ENCODE data around the gene CADM1. TPM values are rescaled to one million over a fixed set of nuclear protein-coding genes. Genes with fewer than 3 reads are reported as not detected.

The CADM1 gene
- total RNA-seq, 1 donor, result 0.45 TPM

- no peak for DNase-seq (ENCODE audit: low read depth)
- TF ChIP-seq, protein P1, sequence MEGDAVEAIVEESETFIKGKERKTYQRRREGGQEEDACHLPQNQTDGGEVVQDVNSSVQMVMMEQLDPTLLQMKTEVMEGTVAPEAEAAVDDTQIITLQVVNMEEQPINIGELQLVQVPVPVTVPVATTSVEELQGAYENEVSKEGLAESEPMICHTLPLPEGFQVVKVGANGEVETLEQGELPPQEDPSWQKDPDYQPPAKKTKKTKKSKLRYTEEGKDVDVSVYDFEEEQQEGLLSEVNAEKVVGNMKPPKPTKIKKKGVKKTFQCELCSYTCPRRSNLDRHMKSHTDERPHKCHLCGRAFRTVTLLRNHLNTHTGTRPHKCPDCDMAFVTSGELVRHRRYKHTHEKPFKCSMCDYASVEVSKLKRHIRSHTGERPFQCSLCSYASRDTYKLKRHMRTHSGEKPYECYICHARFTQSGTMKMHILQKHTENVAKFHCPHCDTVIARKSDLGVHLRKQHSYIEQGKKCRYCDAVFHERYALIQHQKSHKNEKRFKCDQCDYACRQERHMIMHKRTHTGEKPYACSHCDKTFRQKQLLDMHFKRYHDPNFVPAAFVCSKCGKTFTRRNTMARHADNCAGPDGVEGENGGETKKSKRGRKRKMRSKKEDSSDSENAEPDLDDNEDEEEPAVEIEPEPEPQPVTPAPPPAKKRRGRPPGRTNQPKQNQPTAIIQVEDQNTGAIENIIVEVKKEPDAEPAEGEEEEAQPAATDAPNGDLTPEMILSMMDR (IDR thresholded peaks at IDR 0.05; ENCODE audit: insufficient read depth, low read length), result no peak
- no peak overlapping the region for H3K4me3 ChIP-seq (ENCODE audit: low read depth, low read length)
Measured at GRCh38 chr11:115128226-115128625, 376.0 kb downstream of the CADM1 start.

DNA sequence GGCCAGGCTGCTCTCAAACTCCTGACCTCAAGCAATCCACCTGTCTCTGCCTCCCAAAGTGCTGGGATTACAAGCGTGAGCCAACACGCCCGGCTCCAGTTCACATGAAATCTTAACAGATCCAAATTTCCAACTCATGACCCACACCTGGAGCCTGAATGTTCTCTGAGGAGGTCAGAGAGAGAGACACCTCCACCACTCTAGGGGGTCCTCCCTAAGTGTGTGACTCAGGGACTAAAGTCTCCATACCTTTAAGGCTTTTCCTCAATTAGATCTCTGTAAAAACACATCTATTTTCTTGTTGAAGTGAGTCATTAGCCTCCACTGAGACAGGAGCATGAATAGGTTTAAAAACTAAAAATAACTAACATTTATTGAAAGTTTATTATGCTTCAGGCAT lies 376.4 kb downstream of the CADM1 start:
- no peak overlapping the region for H3K4me3 ChIP-seq (ENCODE audit: low read depth, low read length)
- DNase-seq (ENCODE audit: low read depth), result no peak
- TF ChIP-seq, protein P1 (IDR thresholded peaks at IDR 0.05; ENCODE audit: insufficient read depth, low read length), result no peak

DNA sequence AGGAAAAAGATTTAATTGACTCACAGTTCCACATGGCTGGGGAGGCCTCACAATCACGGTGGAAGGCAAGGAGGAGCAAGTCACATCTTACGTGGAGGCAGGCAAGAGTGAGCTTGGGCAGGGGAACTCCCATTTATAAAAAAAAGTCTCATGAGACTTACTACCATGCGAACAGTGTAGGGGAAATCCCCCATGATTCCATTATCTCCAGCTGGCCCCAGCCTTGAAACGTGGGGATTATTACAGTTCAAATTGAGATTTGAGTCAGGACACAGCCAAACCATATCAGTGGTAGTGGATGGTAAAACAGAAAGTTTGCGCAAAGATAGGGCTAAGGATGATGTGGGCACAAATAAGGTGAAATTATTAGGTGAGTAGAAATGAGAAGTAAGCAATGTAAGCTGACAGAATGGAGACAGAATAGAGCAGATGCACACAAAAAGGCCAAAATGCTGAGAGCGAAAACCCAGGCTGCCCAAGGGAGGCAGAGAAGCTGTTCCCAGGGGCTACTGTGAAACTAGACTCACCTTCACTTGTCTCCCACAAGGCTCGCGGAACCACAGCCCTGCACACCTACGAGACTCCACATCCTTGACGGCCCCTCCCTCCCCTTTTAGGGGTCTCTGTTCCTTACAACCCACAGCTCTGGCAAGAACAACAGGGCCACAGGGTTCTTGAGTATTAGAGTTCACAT lies 377.6 kb downstream of the CADM1 start:
- TF ChIP-seq, protein P1 (IDR thresholded peaks at IDR 0.05; ENCODE audit: insufficient read depth, low read length), result no peak
- no peak overlapping the region for H3K4me3 ChIP-seq (ENCODE audit: low read depth, low read length)
- no peak for DNase-seq (ENCODE audit: low read depth)

- TF ChIP-seq, protein P1 (IDR thresholded peaks at IDR 0.05; ENCODE audit: insufficient read depth, low read length), result no peak
- H3K4me3 ChIP-seq (ENCODE audit: low read depth, low read length), result no peak overlapping the region
- DNase-seq (ENCODE audit: low read depth), result no peak
Measured at GRCh38 chr11:115126092-115126491, 378.1 kb downstream of the CADM1 start.

DNA sequence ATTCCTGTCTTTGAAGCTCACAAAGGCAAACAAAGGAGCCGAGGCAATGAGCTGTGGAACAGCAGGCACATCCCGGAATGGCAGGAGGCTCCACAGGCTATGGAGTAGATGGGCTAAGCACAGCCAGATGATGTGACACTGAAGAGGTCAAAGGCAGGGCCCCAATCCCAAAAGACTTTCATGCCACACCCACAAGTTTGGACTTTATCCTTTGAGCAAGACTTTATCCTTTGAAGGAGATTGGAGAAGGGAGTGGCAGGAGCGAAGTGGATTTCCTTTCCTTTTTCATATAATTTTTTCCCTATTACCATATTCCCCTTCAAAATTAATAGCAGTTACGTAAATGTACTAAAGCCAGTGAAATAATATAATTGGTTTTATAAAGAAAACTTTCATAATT lies 379.4 kb downstream of the CADM1 start:
- H3K4me3 ChIP-seq (ENCODE audit: low read depth, low read length), result no peak overlapping the region
- DNase-seq (ENCODE audit: low read depth), result no peak
- TF ChIP-seq, protein P1 (IDR thresholded peaks at IDR 0.05; ENCODE audit: insufficient read depth, low read length), result no peak

DNA sequence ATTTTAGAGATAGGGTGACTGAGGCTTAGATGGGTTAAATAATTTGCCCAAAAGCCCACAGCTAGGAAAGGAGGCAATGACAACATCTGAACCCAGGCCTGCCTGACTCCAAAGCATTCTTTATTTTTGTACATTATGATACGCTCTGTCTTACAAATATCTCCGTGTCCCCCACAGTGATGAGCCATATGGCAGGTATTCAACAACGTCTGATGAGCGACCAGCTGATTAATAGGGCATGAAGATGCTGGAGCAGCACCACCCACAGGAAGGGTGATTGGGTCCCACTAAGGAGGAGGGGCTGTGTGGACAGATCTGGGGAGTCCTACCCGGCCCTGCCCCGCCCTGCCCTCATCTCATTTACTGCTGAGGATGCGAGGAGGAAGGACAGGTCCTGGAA lies 380.6 kb downstream of the CADM1 start:
- no peak overlapping the region for H3K4me3 ChIP-seq (ENCODE audit: low read depth, low read length)
- DNase-seq (ENCODE audit: low read depth), result no peak
- TF ChIP-seq, protein P1 (IDR thresholded peaks at IDR 0.05; ENCODE audit: insufficient read depth, low read length), result no peak

DNA sequence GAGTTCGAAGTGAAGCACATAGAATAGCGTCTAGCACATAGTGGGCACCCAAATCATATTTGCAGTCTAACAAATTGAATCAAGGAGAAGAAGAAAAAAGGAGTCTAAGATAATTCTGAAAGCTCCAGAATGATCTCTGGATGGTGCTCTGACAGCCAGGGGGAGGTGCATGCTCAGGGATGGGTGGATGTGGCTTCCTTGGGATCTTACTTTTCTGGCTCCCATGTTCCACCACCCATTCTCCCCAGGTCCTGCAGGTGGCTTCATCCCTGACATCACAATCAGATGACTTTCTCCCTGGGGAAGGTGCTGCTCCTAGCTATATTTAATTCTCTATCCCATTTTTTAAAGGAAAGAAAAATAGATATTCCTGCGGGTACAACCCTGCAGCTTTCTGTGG lies 381.9 kb downstream of the CADM1 start:
- H3K4me3 ChIP-seq (ENCODE audit: low read depth, low read length), result no peak overlapping the region
- DNase-seq (ENCODE audit: low read depth), result no peak
- TF ChIP-seq, protein P1 (IDR thresholded peaks at IDR 0.05; ENCODE audit: insufficient read depth, low read length), result no peak

All from fibroblast of the aortic adventitia (primary cell).